Upper lobe of left lung (tissue), 6 donors: Measurements from ENCODE around the gene OPRM1. TPM values are rescaled to one million over a fixed set of nuclear protein-coding genes. Genes with fewer than 3 reads are reported as not detected.

Experiments used
- ATAC-seq, 2 donors: fragments of 200-7000 bp; cut with Tn5 transposase; one replicate each; pipeline ENCODE4 v1.9.1; 2022; ENCODE audit warnings: mild to moderate bottlenecking in 2 of 2, moderate library complexity in 2 of 2; ENCODE audit not compliant: low FRiP score in 2 of 2
- DNase-seq, 2 donors: peaks; one replicate each; pipeline ENCODE4 v3.0.0-alpha.2; 2019 to 2020
- H3K27ac ChIP-seq, 4 donors: fragments of 200-600 bp; sonication (generic); one replicate each; pipeline ENCODE4 v1.5.1; 2016 to 2019
- H3K27me3 ChIP-seq, 4 donors: fragments of 200-600 bp; sonication (generic); one replicate each; pipeline ENCODE4 v1.5.1; 2017 to 2019
- H3K36me3 ChIP-seq, 4 donors: fragments of 200-600 bp; sonication (generic); one replicate each; pipeline ENCODE4 v1.5.1; 2016 to 2019
- H3K4me1 ChIP-seq, 4 donors: fragments of 200-600 bp; sonication (generic); one replicate each; pipeline ENCODE4 v1.5.1; 2018 to 2019
- H3K4me3 ChIP-seq, 4 donors: fragments of 200-600 bp; sonication (generic); one replicate each; pipeline ENCODE4 v1.5.1; 2017 to 2019; ENCODE audit warnings: mild to moderate bottlenecking in 2 of 4, moderate library complexity in 1 of 4
- H3K9me3 ChIP-seq, 4 donors: fragments of 200-600 bp; sonication (generic); one replicate each; pipeline ENCODE4 v1.5.1; 2018 to 2019
- CTCF ChIP-seq, 6 experiments: fragments of 450-650 bp in 4 of 6; fragments of 200-600 bp in 2 of 6; sonication (generic) in 2 of 6; IDR thresholded peaks; one replicate each; pipeline ENCODE4 v1.5.1; 2016 to 2019; ENCODE audit warnings: antibody characterized with exemption in 6 of 6
- EP300 ChIP-seq, 4 donors: sonication (generic); formaldehyde crosslinking; IDR thresholded peaks; one replicate each; pipeline ENCODE4 v1.5.1; 2017; ENCODE audit warnings: antibody characterized with exemption in 4 of 4, control low read depth in 2 of 4
- POLR2A ChIP-seq, 4 donors: fragments of 450-650 bp; IDR thresholded peaks; one replicate each; pipeline ENCODE4 v1.5.1; 2016 to 2017; ENCODE audit warnings: antibody characterized with exemption in 4 of 4, mild to moderate bottlenecking in 2 of 4
- POLR2AphosphoS5 ChIP-seq, 2 donors: sonication (generic); formaldehyde crosslinking; IDR thresholded peaks; one replicate each; pipeline ENCODE4 v1.5.1; 2017; ENCODE audit warnings: antibody characterized with exemption in 2 of 2
- WGBS, 2 donors: methylation state at CpG; one replicate each; pipeline ENCODE4 v1.1.5; 2017 to 2018; 5-methylcytosine and 5-hydroxymethylcytosine counted together
- total RNA-seq, 6 donors: library from RNA; depleted of rRNA in 4 of 6; stranded (reverse); fragments of >200 nt in 4 of 6; gene quantifications; one replicate each; pipeline versions ENCODE4 v1.1.0 to v1.2.1, GENCODE V29; 2016 to 2021
- donor health status: DM: no; HTN: no; CAD: no; lungs with moderate emphysema.
- donor health status: DM: no; HTN: yes; CAD: no; lungs with severe emphysema.

Gene OPRM1
- total RNA-seq, 6 donors from 2014 or later, result not detected

GRCh38 chr6:154261688-154262397, 222.8 kb downstream of the OPRM1 start:
- ATAC-seq, result no peak
- H3K9me3 ChIP-seq, result no peaks in the 10 kb centered on the region

GRCh38 chr6:154266560-154267099, 227.6 kb downstream of the OPRM1 start:
- Histone ChIP-seq H3K27ac (no peak overlapping the region), H3K4me3 (no peak overlapping the region), H3K9me3 (no peaks in the 10 kb centered on the region), H3K27me3 (no peaks in the 10 kb centered on the region), H3K4me1 (no peaks in the 10 kb centered on the region), H3K36me3 (no peaks in the 10 kb centered on the region)
- no peak for DNase-seq
- no peak for ATAC-seq
- no peak for TF ChIP-seq POLR2A (IDR thresholded peaks at IDR 0.05)
- TF ChIP-seq EP300 (IDR thresholded peaks at IDR 0.05), result no peak
- no peak for TF ChIP-seq CTCF (IDR thresholded peaks at IDR 0.05)
- TF ChIP-seq POLR2AphosphoS5 (IDR thresholded peaks at IDR 0.05), result no peak

More at GRCh38 chr6:154261688-154262397, 222.8 kb downstream of the OPRM1 start:
- H3K36me3 ChIP-seq, result no peaks in the 10 kb centered on the region
- 80 to 82% methylated on average over 7 of the region's 7 CpGs for WGBS, 2 donors
- no peaks in the 10 kb centered on the region for H3K27me3 ChIP-seq
- no peak for DNase-seq
- no peak overlapping the region for H3K27ac ChIP-seq
- no peak overlapping the region for H3K4me3 ChIP-seq
- no peaks in the 10 kb centered on the region for H3K4me1 ChIP-seq
- TF ChIP-seq CTCF (IDR thresholded peaks at IDR 0.05), result no peak
- TF ChIP-seq POLR2A (IDR thresholded peaks at IDR 0.05), result no peak
- no peak for TF ChIP-seq POLR2AphosphoS5 (IDR thresholded peaks at IDR 0.05)
- TF ChIP-seq EP300 (IDR thresholded peaks at IDR 0.05), result no peak

- H3K4me3 ChIP-seq, result no peak overlapping the region
- no peaks in the 10 kb centered on the region for H3K27me3 ChIP-seq
- no peak for ATAC-seq
These were observed 228.6 kb downstream of the OPRM1 start for GRCh38 chr6:154267508-154268106.

DNA sequence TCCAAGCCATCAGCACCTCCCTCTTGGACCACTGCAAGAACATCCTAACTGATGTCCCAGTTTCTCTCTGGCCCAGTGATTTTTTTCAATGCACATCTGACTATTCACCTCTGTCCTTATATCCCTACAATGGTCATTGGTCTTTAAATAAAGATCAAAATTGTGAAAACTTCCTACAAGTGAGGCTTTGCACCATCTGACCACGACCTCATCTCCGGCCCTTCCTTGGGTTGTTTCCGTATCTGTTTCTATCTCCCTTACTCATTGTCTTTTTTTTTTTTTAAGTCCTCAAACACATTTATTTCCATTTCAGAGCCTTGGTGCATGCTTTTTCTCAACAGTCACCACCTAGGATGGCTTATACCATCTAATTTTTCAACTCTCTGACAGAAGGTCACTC, 229.4 kb downstream of the OPRM1 start:
- no peaks in the 10 kb centered on the region for H3K27me3 ChIP-seq
- no peak overlapping the region for H3K27ac ChIP-seq
- 81 to 86% methylated on average over 3 of the region's 3 CpGs for WGBS, 2 donors
- DNase-seq, result no peak
- H3K36me3 ChIP-seq, result no peaks in the 10 kb centered on the region
- TF ChIP-seq POLR2A (IDR thresholded peaks at IDR 0.05), result no peak
- TF ChIP-seq EP300 (IDR thresholded peaks at IDR 0.05), result no peak
- TF ChIP-seq CTCF (IDR thresholded peaks at IDR 0.05), result no peak
- no peak for TF ChIP-seq POLR2AphosphoS5 (IDR thresholded peaks at IDR 0.05)
- H3K9me3 ChIP-seq, result no peaks in the 10 kb centered on the region
- no peak overlapping the region for H3K4me3 ChIP-seq
- no peak for ATAC-seq
- no peaks in the 10 kb centered on the region for H3K4me1 ChIP-seq

More at GRCh38 chr6:154267508-154268106, 228.6 kb downstream of the OPRM1 start:
- 84 to 94% methylated on average over 2 to 3 of the region's 3 CpGs for WGBS, 2 donors
- Histone ChIP-seq H3K36me3 (no peaks in the 10 kb centered on the region), H3K9me3 (no peaks in the 10 kb centered on the region), H3K27ac (no peak overlapping the region), H3K4me1 (no peaks in the 10 kb centered on the region)
- no peak for DNase-seq
- TF ChIP-seq POLR2A (IDR thresholded peaks at IDR 0.05) (no peak), EP300 (IDR thresholded peaks at IDR 0.05) (no peak), CTCF (IDR thresholded peaks at IDR 0.05) (no peak), POLR2AphosphoS5 (IDR thresholded peaks at IDR 0.05) (no peak)
